22Rv1 (cell line): ENCODE data around the gene DENND10.
A peak's percentile ranks its signal among the peaks of the same experiment; 100 is the strongest.
"Not testable (repeated sequence)": the region's sequence is repeated elsewhere in the genome, so short reads cannot be mapped to it uniquely, and the experiment has no call there.

ENCODE experiments used
- H3K27ac ChIP-seq: fragments of 450-650 bp; 2 replicates; pipeline ENCODE4 v1.5.1; 2017
- ZFX ChIP-seq: fragments of 450-650 bp; IDR thresholded peaks from 2 replicates; pipeline ENCODE4 v1.6.1; 2017; ENCODE audit warnings: antibody characterized with exemption, borderline replicate concordance
- TF ChIP-seq, protein P1 (sequence below): fragments of 450-650 bp; IDR thresholded peaks from 2 replicates; pipeline ENCODE4 v1.5.1; 2017; ENCODE audit warnings: mild to moderate bottlenecking

Gene DENND10

GRCh38 chr10:119087271-119087882, 16.5 kb upstream of the DENND10 start:
- no peak for TF ChIP-seq ZFX
- TF ChIP-seq, protein P1, sequence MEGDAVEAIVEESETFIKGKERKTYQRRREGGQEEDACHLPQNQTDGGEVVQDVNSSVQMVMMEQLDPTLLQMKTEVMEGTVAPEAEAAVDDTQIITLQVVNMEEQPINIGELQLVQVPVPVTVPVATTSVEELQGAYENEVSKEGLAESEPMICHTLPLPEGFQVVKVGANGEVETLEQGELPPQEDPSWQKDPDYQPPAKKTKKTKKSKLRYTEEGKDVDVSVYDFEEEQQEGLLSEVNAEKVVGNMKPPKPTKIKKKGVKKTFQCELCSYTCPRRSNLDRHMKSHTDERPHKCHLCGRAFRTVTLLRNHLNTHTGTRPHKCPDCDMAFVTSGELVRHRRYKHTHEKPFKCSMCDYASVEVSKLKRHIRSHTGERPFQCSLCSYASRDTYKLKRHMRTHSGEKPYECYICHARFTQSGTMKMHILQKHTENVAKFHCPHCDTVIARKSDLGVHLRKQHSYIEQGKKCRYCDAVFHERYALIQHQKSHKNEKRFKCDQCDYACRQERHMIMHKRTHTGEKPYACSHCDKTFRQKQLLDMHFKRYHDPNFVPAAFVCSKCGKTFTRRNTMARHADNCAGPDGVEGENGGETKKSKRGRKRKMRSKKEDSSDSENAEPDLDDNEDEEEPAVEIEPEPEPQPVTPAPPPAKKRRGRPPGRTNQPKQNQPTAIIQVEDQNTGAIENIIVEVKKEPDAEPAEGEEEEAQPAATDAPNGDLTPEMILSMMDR: no peak
- no peak overlapping the region for H3K27ac ChIP-seq

DNA sequence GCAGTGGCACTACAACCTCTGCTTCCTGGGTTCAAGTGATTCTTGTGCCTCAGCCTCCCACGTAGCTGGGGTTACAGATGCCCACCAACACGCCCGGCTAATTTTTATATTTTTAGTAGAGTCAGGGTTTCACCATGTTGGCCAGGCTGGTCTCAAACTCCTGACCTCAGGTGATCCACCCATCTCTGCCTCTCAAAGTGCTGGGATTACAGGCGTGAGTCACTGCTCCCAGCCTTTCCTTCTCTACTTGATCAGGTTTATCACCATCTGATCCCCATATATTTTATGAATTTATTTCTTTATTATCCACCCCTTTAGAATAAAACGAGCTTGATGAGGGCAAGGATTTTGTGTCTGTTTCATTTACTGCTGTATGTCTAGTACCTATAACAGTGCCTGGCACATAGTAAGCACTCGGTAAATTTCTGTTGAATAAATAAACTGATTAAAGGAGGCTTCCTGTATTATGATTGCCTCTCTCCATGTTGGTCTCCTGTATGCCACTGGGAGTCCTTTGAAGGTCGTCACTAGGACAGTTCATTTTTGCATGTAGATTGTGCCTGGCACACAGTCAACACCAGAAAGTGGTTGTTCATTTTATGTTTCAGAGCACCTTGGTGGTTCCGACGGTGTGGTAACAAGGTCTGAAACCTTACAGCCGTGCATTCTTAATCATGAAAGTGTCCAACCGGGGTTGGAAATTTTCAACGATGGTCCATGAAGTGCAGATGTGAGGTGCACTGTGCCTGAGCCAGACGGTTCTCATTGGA, 13.7 kb upstream of the DENND10 start:
- TF ChIP-seq ZFX: no peak
- TF ChIP-seq, protein P1: no peak
- no peak overlapping the region for H3K27ac ChIP-seq

GRCh38 chr10:119090968-119091367, 12.9 kb upstream of the DENND10 start:
- no peak for TF ChIP-seq ZFX
- TF ChIP-seq, protein P1: no peak
- H3K27ac ChIP-seq: no peak overlapping the region

DNA sequence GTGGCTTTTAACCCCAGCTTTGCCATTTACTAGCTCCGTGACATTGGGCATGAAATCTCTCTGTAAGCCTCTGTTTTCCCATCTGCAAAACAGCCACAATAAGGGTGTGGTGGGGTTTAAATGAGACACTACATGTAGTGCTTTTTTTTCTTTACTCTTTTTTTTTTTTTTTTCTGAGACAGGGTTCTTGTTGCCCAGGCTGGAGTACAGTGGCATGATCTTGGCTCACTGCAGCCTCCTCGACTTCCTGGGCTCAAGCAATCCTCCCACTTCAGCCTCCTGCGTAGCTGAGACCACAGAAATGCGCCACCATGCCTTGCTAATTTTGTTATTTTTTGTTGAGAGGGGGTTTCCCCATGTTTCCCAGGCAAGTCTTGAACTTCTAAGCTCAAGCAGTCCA, 8.3 kb upstream of the DENND10 start:
- no peak for TF ChIP-seq ZFX
- TF ChIP-seq, protein P1: no peak
- no peak overlapping the region for H3K27ac ChIP-seq

DNA sequence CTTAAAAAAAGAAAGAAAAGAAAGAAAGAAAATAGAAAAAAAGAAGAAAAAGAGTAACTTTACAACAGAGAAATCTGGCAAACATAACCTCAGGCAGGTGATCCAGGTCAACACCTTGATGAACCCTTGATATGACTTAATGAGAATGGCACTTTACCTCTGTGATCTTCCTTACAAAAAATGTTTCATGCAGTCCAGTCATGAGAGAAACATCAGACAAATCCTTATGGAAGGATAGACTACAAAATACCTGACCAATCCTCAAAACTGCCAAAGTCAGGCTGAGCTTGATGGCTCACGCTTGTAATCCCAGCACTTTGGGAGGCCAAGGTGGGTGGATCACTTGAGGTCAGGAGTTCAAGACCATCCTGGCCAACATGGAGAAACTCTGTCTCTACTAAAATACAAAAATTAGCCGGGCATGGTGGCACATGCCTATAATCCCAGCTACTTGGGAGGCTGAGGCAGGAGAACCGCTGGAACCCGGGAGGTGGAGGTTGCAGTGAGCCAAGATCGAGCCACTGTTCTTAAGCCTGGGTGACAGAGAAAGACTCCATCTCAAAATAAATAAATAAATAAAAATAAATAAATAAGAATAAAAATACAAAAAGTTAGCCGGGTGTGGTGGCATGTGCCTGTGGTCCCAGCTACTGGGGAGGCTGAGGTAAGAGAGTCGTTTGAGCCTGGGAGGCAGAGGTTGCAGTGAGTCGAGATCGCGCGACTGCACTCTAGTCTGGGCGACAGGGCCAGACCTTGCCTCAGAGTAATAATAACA, 7.1 kb upstream of the DENND10 start:
- not testable (repeated sequence) for H3K27ac ChIP-seq

- no peak for TF ChIP-seq ZFX
- TF ChIP-seq, protein P1: no peak
- H3K27ac ChIP-seq: no peak overlapping the region
These were observed 5.3 kb upstream of the DENND10 start for GRCh38 chr10:119098576-119098975.

DNA sequence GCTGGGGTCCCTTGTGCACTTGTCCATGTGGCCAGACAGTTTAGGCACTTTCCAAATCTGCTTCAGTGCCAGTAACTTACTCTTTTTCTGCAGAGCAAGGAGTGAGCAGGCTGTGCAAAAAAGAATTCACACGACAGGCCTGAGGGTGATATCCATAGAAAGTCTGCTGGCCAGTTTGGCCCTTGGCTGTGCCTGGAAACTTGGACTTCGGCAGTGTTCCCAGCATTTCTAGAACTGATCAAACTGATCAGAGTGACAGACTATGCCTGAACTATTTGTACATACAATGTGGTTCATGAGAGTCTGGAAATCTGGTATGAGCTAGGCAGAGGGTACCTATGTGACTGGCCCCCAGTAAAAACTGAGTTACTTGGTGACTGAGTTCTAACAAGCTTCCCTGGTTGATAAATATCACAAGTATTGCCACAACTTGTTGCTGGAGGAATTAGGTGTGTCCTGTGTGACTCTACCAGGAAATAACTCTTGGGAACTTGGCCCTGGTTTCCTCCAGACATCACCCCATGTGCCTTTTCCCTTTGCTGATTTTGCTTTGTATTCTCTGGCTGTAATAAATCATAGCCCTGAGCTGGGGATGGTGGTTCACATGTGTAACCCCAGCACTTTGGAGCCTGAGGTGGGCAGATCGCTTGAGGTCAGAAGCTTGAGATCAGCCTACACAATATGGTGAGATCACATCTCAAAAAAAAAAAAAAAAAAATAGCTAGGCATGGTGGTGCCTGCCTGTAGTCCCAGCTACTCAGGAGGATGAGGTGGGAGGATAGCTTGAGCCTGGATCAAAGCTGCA, 3.3 kb upstream of the DENND10 start:
- TF ChIP-seq, protein P1: no peak
- no peak for TF ChIP-seq ZFX
- peak overlapping the region; percentile 77 for H3K27ac ChIP-seq
